ENCODE data around the gene RPL21. TPM values are rescaled to one million over a fixed set of nuclear protein-coding genes. Genes with fewer than 3 reads are reported as not detected.

RPL21 gene
- polyA plus RNA-seq, 1 experiment, result 771 TPM

GRCh38 chr13:27270594-27271520, 19.5 kb downstream of the RPL21 start, which contains the start of gene RASL11A:
RASL11A (plus strand) TSS chr13:27270830; CDS start chr13:27270945, 115 bp downstream.
- CTCF ChIA-PET, result interaction anchor here (0.5 to 3.7 kb wide), 17 partner anchors 9 to 287 kb away, joined by 3 to 16 read pairs (median 4); no protein-coding TSS in a partner anchor

GRCh38 chr13:27271570-27272096, 20.3 kb downstream of the RPL21 start:
- H3K27me3 ChIP-seq (ENCODE audit: control insufficient read depth, insufficient read depth, low read length), result no peaks in the 10 kb centered on the region
- H3K36me3 ChIP-seq (ENCODE audit: control insufficient read depth, insufficient read depth, low read length), result 0 out of 2 replicates have a peak, but pooled peaks cover 1% of the 10 kb centered on the region
- ChIA-PET CTCF (interaction anchor here (0.8 to 3.7 kb wide), 9 partner anchors 9 to 286 kb away, joined by 3 to 16 read pairs (median 5); no protein-coding TSS in a partner anchor), POLR2A (interaction anchor here (0.8 kb wide), 1 partner anchor 11 kb away, joined by 4 read pairs; no protein-coding TSS in a partner anchor)
- peak overlapping the region; percentile 82 for H3K4me3 ChIP-seq (ENCODE audit: low read depth, low read length)
- no peak for TF ChIP-seq CTCF (IDR thresholded peaks at IDR 0.05; ENCODE audit: insufficient read depth, low read depth, low read length)
- DNase-seq (ENCODE audit: low read depth), result no peak

More at GRCh38 chr13:27270594-27271520, 19.5 kb downstream of the RPL21 start, which contains the start of gene RASL11A:
- peak; percentile 67 for TF ChIP-seq CTCF (IDR thresholded peaks at IDR 0.05; ENCODE audit: insufficient read depth, low read depth, low read length)
- 0 out of 2 replicates have a peak, but pooled peaks cover 1% of the 10 kb centered on the region for H3K36me3 ChIP-seq (ENCODE audit: control insufficient read depth, insufficient read depth, low read length)
- peak within 1 kb of the TSS; percentile 82 for H3K4me3 ChIP-seq (ENCODE audit: low read depth, low read length)
- no peaks in the 10 kb centered on the region for H3K27me3 ChIP-seq (ENCODE audit: control insufficient read depth, insufficient read depth, low read length)
- POLR2A ChIA-PET, result no interaction called here
- DNase-seq (ENCODE audit: low read depth), result no peak

- no peak for DNase-seq (ENCODE audit: low read depth)
- no peak for TF ChIP-seq CTCF (IDR thresholded peaks at IDR 0.05; ENCODE audit: insufficient read depth, low read depth, low read length)
- Histone ChIP-seq H3K4me3 (ENCODE audit: low read depth, low read length) (no peak overlapping the region), H3K27me3 (ENCODE audit: control insufficient read depth, insufficient read depth, low read length) (no peaks in the 10 kb centered on the region), H3K36me3 (ENCODE audit: control insufficient read depth, insufficient read depth, low read length) (0 out of 2 replicates have a peak, but pooled peaks cover 1% of the 10 kb centered on the region)
- ChIA-PET CTCF (interaction anchor here (1.6 to 2.3 kb wide), 4 partner anchors 10 to 288 kb away, joined by 3 to 11 read pairs (median 8); no protein-coding TSS in a partner anchor), POLR2A (no interaction called here)
Observed at GRCh38 chr13:27273658-27274425, 22.5 kb downstream of the RPL21 start.

GRCh38 chr13:27274631-27275030, 23.3 kb downstream of the RPL21 start:
- no peak for TF ChIP-seq CTCF (IDR thresholded peaks at IDR 0.05; ENCODE audit: insufficient read depth, low read depth, low read length)
- POLR2A ChIA-PET, result no interaction called here
- DNase-seq (ENCODE audit: low read depth), result no peak
- CTCF ChIA-PET, result interaction anchor here (1.0 to 2.3 kb wide), 5 partner anchors 9 to 289 kb away, joined by 3 to 11 read pairs (median 7); no protein-coding TSS in a partner anchor
- Histone ChIP-seq H3K36me3 (ENCODE audit: control insufficient read depth, insufficient read depth, low read length) (0 out of 2 replicates have a peak, but pooled peaks cover 1% of the 10 kb centered on the region), H3K27me3 (ENCODE audit: control insufficient read depth, insufficient read depth, low read length) (no peaks in the 10 kb centered on the region), H3K4me3 (ENCODE audit: low read depth, low read length) (no peak overlapping the region)

Data from BJ (cell line).